ENCODE data around the gene PLEKHA5. TPM values are rescaled to one million over a fixed set of nuclear protein-coding genes. Genes with fewer than 3 reads are reported as not detected.

The PLEKHA5 gene
- total and polyA plus RNA-seq, 2 experiments from 2014 or later: 88.4 to 103 TPM

DNA sequence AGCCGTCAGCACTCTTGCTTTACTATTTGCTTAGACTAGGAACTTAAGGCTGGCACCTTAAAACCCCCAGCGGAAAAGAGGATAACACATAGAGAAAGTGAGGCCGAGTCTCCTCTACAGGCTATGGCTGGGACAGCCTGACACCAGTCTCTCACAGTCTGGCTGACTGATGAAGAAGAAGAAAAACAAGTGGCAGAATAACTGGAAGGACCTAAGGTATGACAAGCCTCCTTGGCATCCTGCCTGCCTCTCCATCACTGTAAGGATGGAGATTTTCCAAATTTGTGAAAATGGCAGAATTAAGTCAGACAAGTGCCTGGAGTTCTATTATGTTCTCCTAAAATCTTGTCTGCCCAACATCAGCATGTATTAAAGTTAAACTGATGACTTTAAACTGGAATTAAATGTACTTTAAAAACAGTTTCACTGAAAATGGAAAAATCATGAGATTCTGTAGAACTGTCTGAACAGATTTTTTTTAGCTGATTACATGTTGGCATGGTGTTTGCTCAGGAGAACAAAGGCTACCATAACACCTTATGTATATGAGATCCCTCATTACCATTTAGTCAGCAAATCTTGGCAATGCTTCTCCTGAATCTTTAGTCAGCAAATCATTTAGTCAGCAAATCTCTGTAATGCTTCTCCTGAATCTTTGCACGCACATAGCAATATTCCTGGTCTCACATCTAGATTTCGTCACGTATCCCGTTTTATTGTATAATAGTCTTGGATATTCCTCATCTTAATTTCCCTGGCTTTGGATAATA lies 169.5 kb downstream of the PLEKHA5 start:
- H3K9me3 ChIP-seq (ENCODE audit: low read depth): no peaks in the 10 kb centered on the region
- no peaks in the 10 kb centered on the region for H3K36me3 ChIP-seq
- peak in 1 of 2 donors; percentile 14 for DNase-seq (ENCODE audit: low read depth in 1 of 2, low spot score in 1 of 2)
- H3K4me1 ChIP-seq (ENCODE audit: low read depth): no peaks in the 10 kb centered on the region
- TF ChIP-seq, protein P1, sequence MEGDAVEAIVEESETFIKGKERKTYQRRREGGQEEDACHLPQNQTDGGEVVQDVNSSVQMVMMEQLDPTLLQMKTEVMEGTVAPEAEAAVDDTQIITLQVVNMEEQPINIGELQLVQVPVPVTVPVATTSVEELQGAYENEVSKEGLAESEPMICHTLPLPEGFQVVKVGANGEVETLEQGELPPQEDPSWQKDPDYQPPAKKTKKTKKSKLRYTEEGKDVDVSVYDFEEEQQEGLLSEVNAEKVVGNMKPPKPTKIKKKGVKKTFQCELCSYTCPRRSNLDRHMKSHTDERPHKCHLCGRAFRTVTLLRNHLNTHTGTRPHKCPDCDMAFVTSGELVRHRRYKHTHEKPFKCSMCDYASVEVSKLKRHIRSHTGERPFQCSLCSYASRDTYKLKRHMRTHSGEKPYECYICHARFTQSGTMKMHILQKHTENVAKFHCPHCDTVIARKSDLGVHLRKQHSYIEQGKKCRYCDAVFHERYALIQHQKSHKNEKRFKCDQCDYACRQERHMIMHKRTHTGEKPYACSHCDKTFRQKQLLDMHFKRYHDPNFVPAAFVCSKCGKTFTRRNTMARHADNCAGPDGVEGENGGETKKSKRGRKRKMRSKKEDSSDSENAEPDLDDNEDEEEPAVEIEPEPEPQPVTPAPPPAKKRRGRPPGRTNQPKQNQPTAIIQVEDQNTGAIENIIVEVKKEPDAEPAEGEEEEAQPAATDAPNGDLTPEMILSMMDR (IDR thresholded peaks at IDR 0.05; ENCODE audit: low read depth, low read length): no peak
- no peaks in the 10 kb centered on the region for H3K27me3 ChIP-seq
- no peak overlapping the region for H3K4me3 ChIP-seq
- H3K27ac ChIP-seq: no peak overlapping the region

DNA sequence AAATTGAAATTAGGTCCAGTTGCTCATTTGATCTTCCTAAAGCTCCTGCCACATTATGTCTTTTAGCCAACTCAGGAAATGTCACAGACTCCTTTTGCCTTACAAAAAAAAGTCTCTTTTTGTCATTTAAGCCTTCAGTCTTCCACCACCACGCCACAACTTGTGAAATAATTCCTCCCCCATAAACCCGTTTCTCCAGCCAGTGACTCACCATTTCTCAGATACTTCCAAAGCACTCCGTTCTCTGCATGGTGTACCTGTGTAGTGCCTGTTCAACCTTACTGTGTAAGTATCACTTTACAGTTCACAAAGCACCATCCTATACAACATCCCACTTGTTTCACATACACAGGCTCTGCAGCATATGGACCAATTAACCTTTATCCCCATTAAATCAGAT lies 170.2 kb downstream of the PLEKHA5 start:
- DNase-seq (ENCODE audit: low read depth in 1 of 2, low spot score in 1 of 2): peak in 1 of 2 donors; percentile 52
- TF ChIP-seq, protein P1 (IDR thresholded peaks at IDR 0.05; ENCODE audit: low read depth, low read length): no peak

DNA sequence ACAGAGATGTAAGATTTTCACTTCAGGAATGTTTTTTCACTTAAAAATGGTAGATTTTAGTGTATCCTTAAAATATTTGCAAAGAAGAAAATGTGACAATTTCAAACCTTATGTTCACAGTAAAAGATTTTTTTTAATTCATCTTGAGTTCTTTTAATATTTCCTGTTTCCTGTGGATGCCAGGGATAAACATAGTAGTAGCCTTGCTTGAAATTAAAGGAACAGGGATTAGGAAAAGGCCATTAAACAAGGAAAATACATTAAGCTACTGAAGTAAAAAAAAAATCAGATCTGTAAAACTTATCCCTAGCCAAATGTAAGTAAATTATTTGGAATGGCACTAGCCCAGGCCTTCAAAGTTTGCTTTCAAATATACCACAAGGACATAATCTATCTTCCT lies 171.7 kb downstream of the PLEKHA5 start:
- Histone ChIP-seq H3K36me3 (peaks cover 4% of the 10 kb centered on the region), H3K9me3 (ENCODE audit: low read depth) (no peaks in the 10 kb centered on the region), H3K27ac (peak overlapping the region; percentile 47), H3K27me3 (no peaks in the 10 kb centered on the region), H3K4me1 (ENCODE audit: low read depth) (no peaks in the 10 kb centered on the region), H3K4me3 (no peak overlapping the region)
- TF ChIP-seq, protein P1 (IDR thresholded peaks at IDR 0.05; ENCODE audit: low read depth, low read length): no peak
- DNase-seq (ENCODE audit: low read depth in 1 of 2, low spot score in 1 of 2): no peak

More for the DNA sequence above, 170.2 kb downstream of the PLEKHA5 start:
- Histone ChIP-seq H3K27me3 (no peaks in the 10 kb centered on the region), H3K4me1 (ENCODE audit: low read depth) (no peaks in the 10 kb centered on the region), H3K4me3 (no peak overlapping the region), H3K9me3 (ENCODE audit: low read depth) (no peaks in the 10 kb centered on the region), H3K36me3 (no peaks in the 10 kb centered on the region), H3K27ac (no peak overlapping the region)

DNA sequence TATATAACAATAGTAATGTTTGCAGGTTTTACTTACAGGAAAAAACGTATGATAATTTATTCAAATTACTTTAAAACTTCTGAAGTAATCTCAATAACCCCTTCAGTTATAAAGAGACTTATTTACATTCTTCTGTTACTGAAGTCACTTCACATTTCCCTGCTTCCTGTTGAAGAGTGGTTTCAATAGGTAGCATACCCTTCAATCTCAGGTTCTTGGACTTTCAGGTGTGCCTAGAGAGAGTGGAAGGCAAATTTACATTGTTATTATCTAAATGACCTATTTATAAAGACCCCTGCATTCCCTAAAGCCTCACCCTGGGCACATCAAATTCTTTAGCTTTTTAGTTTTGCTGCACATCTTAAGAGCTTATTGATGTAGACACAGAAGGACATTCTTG lies 172.2 kb downstream of the PLEKHA5 start:
- TF ChIP-seq, protein P1 (IDR thresholded peaks at IDR 0.05; ENCODE audit: low read depth, low read length): no peak
- H3K27me3 ChIP-seq: no peaks in the 10 kb centered on the region

DNA sequence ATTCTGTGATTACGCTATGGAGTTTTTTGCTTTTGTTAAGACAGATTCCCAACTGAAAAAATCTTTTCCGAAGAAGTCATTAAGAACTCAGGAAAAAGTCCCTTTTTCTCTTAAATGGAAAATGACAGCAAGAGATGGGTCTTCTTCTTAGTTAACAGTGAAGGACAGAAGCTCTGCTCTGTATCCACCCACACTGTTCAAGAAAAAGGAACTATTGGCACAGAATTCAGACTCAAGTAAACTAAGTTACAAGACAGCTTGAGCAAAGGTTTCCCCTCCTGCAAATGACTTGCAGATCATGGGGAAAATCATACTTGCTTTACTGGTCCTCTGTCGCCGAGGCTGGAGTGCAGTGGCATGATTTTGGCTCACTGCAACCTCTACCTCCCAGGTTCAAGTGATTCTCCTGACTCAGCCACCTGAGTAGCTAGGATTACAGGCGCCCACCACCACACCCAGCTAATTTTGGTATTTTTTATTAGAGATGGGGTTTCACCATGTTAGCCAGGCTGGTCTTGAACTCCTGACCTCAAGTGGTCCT lies 172.6 kb downstream of the PLEKHA5 start:
- TF ChIP-seq, protein P1 (IDR thresholded peaks at IDR 0.05; ENCODE audit: low read depth, low read length): no peak
- no peak for DNase-seq (ENCODE audit: low read depth in 1 of 2, low spot score in 1 of 2)
- Histone ChIP-seq H3K9me3 (ENCODE audit: low read depth) (no peaks in the 10 kb centered on the region), H3K4me3 (no peak overlapping the region), H3K4me1 (ENCODE audit: low read depth) (no peaks in the 10 kb centered on the region), H3K36me3 (peaks cover 7% of the 10 kb centered on the region), H3K27ac (peak overlapping the region; percentile 47), H3K27me3 (no peaks in the 10 kb centered on the region)

More for the DNA sequence above, 172.2 kb downstream of the PLEKHA5 start:
- no peak for DNase-seq (ENCODE audit: low read depth in 1 of 2, low spot score in 1 of 2)
- Histone ChIP-seq H3K9me3 (ENCODE audit: low read depth) (no peaks in the 10 kb centered on the region), H3K27ac (peak overlapping the region; percentile 47), H3K4me3 (no peak overlapping the region), H3K4me1 (ENCODE audit: low read depth) (no peaks in the 10 kb centered on the region), H3K36me3 (peaks cover 6% of the 10 kb centered on the region)

All from cardiac muscle cell (in vitro differentiated cells and primary cell).